ENCODE measurements around the gene TIMM8A. TPM values are rescaled to one million over a fixed set of nuclear protein-coding genes. Genes with fewer than 3 reads are reported as not detected.

The TIMM8A gene
- total RNA-seq, 2 donors from 2014 or later, result 18.5 to 20.7 TPM

DNA sequence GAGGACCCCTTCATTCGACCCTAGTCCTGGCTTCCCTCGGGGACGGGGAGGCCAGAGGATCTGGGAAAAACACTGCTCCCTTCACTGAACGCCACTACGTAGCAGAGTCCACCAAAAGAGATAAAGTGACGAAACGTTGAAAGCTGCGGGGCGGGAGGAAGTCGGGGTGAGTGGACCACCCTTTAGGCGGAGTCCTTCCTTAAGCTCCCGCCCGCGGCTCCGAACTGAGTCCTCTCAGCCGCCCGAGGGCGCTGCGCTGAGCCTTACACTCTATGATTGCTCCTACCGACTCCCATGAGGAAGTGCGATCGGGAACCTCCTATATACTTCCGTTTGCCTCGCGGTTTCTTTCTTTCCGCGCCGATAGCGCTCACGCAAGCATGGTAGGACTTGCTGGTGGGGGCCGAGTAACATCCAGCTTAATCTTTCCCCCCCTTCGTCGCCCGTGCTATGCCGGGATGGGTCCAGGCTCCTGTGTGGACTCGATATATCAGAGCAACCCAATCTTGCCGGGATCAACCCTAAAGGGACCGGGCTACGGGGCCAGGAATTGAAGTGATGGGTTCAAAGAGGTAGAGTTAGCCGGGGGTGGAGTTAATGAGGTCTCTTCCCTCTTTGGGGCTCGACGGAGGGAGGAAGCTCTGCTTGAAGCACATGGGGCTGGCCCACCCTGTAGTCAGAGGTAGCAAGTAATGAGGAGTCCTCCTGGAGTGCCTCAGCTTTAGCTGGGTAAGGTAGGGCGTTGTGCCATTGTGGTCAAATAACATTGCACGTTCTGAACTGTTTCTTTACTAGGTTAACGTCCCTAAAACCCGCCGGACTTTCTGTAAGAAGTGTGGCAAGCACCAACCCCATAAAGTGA, 42.4 kb upstream of the TIMM8A start, which contains the start of gene RPL36A:
TSS of gene RPL36A (plus strand) at position 348 of the 862 bp plus-strand sequence. CDS start at position 381, 33 bp downstream.
- Mint-ChIP-seq H3K27ac (peak within 1 kb of the TSS; percentile 95), H3K27me3 (ENCODE audit: insufficient read depth) (no peaks in the 10 kb centered on the region), H3K4me3 (peak within 1 kb of the TSS; percentile 95), H3K9me3 (peaks cover 48% of the 10 kb centered on the region), H3K4me1 (peaks cover 12% of the 10 kb centered on the region), H3K36me3 (ENCODE audit: low read depth) (peaks cover 32% of the 10 kb centered on the region)
- 0% methylated on average over 45 of the region's 47 CpGs; no CpG with 5 or more reads in 1 of the 2 experiments for WGBS, 2 experiments (ENCODE audit: insufficient coverage in 1 of 2, insufficient read length in 1 of 2)
- Histone ChIP-seq H3K4me1 (ENCODE audit: control insufficient read depth, insufficient read depth, low read length) (no peaks in the 10 kb centered on the region), H3K27ac (ENCODE audit: low read depth, low read length) (peak within 1 kb of the TSS; percentile 81), H3K36me3 (ENCODE audit: control insufficient read depth, insufficient read depth, low read length) (peaks cover 28% of the 10 kb centered on the region), H3K9ac (ENCODE audit: extremely low read depth, low read length, poor library complexity, severe bottlenecking) (peak within 1 kb of the TSS; percentile 87), H3K9me3 (ENCODE audit: control insufficient read depth, low read length) (no peaks in the 10 kb centered on the region), H3K4me3 (ENCODE audit: low read length) (peak within 1 kb of the TSS; percentile 95), H3K27me3 (ENCODE audit: control insufficient read depth, insufficient read depth, low read length, poor library complexity, severe bottlenecking) (no peaks in the 10 kb centered on the region)
- TF ChIP-seq, protein P1, sequence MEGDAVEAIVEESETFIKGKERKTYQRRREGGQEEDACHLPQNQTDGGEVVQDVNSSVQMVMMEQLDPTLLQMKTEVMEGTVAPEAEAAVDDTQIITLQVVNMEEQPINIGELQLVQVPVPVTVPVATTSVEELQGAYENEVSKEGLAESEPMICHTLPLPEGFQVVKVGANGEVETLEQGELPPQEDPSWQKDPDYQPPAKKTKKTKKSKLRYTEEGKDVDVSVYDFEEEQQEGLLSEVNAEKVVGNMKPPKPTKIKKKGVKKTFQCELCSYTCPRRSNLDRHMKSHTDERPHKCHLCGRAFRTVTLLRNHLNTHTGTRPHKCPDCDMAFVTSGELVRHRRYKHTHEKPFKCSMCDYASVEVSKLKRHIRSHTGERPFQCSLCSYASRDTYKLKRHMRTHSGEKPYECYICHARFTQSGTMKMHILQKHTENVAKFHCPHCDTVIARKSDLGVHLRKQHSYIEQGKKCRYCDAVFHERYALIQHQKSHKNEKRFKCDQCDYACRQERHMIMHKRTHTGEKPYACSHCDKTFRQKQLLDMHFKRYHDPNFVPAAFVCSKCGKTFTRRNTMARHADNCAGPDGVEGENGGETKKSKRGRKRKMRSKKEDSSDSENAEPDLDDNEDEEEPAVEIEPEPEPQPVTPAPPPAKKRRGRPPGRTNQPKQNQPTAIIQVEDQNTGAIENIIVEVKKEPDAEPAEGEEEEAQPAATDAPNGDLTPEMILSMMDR (conservative IDR thresholded peaks at IDR 0.05), result peak; percentile 78
- peak; percentile 93 for DNase-seq

DNA sequence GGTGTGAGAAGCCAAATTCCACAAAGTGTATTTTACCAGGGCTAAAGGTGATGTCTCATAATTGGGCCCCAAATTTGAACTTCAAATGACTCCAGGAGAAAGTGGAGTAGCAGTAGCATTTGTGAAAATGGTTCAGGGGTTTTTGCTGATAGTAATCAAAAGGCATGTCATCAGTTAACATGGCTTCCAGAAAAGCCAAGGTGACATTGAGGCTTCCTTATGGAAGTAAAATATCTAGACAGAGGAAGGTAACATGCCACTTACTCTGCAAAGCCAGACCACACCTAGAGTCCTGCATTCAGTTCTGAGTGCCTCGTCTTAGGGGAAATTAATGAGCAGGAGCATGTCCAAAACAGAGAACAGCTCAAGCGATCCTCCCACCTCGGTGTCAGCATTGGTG, 40.1 kb upstream of the TIMM8A start:
- whole genome bisulfite sequencing, 2 experiments (ENCODE audit: insufficient coverage in 1 of 2, insufficient read length in 1 of 2), result 97% methylated on average over 3 of the region's 3 CpGs; no CpG with 5 or more reads in 1 of the 2 experiments
- Mint-ChIP-seq H3K4me3 (no peak overlapping the region), H3K9me3 (peaks cover 44% of the 10 kb centered on the region), H3K27me3 (ENCODE audit: insufficient read depth) (no peaks in the 10 kb centered on the region), H3K27ac (no peak overlapping the region), H3K36me3 (ENCODE audit: low read depth) (peaks cover 20% of the 10 kb centered on the region), H3K4me1 (peaks cover 14% of the 10 kb centered on the region)
- Histone ChIP-seq H3K9ac (ENCODE audit: extremely low read depth, low read length, poor library complexity, severe bottlenecking) (no peak overlapping the region), H3K4me3 (ENCODE audit: low read length) (no peak overlapping the region), H3K27ac (ENCODE audit: low read depth, low read length) (no peak overlapping the region), H3K9me3 (ENCODE audit: control insufficient read depth, low read length) (no peaks in the 10 kb centered on the region), H3K4me1 (ENCODE audit: control insufficient read depth, insufficient read depth, low read length) (no peaks in the 10 kb centered on the region), H3K36me3 (ENCODE audit: control insufficient read depth, insufficient read depth, low read length) (peaks cover 19% of the 10 kb centered on the region), H3K27me3 (ENCODE audit: control insufficient read depth, insufficient read depth, low read length, poor library complexity, severe bottlenecking) (no peaks in the 10 kb centered on the region)
- no peak for DNase-seq
- TF ChIP-seq, protein P1 (conservative IDR thresholded peaks at IDR 0.05), result no peak

DNA sequence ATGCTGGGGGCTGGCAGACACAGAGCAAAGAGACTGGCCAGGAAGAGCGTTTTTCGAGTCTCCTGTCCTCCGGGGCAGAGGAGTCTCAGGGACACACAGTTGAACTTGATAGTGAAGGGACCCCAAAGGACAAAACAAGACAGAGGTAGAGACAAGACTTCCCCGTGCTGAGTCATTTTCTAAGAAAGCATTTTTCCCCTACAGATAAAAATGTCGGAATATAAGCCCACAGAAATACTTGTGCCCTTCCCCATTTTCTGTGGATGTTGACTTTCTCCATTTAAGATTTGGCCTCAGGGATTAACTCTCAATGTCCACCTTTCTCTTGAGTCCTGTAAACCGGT, 38.0 kb upstream of the TIMM8A start:
- no peak overlapping the region for H3K4me3 Mint-ChIP-seq
- 74 to 87% methylated on average over 3 to 6 of the region's 6 CpGs for WGBS, 2 experiments (ENCODE audit: insufficient coverage in 1 of 2, insufficient read length in 1 of 2)
- H3K9me3 Mint-ChIP-seq, result peaks cover 39% of the 10 kb centered on the region
- Histone ChIP-seq H3K27ac (ENCODE audit: low read depth, low read length) (no peak overlapping the region), H3K4me1 (ENCODE audit: control insufficient read depth, insufficient read depth, low read length) (no peaks in the 10 kb centered on the region), H3K36me3 (ENCODE audit: control insufficient read depth, insufficient read depth, low read length) (peaks cover 2% of the 10 kb centered on the region), H3K9ac (ENCODE audit: extremely low read depth, low read length, poor library complexity, severe bottlenecking) (no peak overlapping the region), H3K4me3 (ENCODE audit: low read length) (no peak overlapping the region), H3K27me3 (ENCODE audit: control insufficient read depth, insufficient read depth, low read length, poor library complexity, severe bottlenecking) (no peaks in the 10 kb centered on the region), H3K9me3 (ENCODE audit: control insufficient read depth, low read length) (no peaks in the 10 kb centered on the region)
- no peak for DNase-seq
- H3K4me1 Mint-ChIP-seq, result peaks cover 14% of the 10 kb centered on the region
- TF ChIP-seq, protein P1 (conservative IDR thresholded peaks at IDR 0.05), result no peak
- no peak overlapping the region for H3K27ac Mint-ChIP-seq
- peaks cover 4% of the 10 kb centered on the region for H3K36me3 Mint-ChIP-seq (ENCODE audit: low read depth)
- H3K27me3 Mint-ChIP-seq (ENCODE audit: insufficient read depth), result no peaks in the 10 kb centered on the region
